GM21529 (cell line): Measurements from ENCODE around the gene DENND1A.
"Not testable (repeated sequence)": the region's sequence is repeated elsewhere in the genome, so short reads cannot be mapped to it uniquely, and the experiment has no call there.

Experiments
- ATAC-seq: cut with Tn5 transposase; IDR thresholded peaks from one replicate; pipeline ENCODE4 v1.9.1; 2021; ENCODE audit not compliant: unreplicated experiment

DENND1A gene

GRCh38 chr9:123406691-123407216 lies 523.2 kb downstream of the DENND1A start:
- ATAC-seq: no peak

DNA sequence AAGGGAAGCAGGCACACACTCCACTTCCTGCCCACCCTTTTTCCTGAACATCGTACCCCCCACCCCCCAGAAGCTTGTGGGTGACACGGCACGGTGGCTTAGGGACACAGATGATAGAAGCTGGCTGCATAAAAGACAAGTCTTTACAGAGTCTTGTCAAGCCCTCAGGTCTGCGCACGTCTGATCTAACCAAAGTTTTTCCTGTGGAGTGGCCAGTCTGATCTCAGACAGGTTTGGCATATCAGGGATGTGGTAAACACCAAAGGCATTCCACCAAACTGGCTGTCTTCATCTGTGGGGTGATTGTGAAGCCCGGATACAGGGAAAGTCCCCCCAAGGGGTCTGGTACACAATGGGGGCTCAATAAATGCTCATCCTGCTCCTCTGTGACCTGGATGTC lies 523.9 kb downstream of the DENND1A start:
- no peak for ATAC-seq

GRCh38 chr9:123402981-123403509 lies 526.9 kb downstream of the DENND1A start:
- no peak for ATAC-seq

DNA sequence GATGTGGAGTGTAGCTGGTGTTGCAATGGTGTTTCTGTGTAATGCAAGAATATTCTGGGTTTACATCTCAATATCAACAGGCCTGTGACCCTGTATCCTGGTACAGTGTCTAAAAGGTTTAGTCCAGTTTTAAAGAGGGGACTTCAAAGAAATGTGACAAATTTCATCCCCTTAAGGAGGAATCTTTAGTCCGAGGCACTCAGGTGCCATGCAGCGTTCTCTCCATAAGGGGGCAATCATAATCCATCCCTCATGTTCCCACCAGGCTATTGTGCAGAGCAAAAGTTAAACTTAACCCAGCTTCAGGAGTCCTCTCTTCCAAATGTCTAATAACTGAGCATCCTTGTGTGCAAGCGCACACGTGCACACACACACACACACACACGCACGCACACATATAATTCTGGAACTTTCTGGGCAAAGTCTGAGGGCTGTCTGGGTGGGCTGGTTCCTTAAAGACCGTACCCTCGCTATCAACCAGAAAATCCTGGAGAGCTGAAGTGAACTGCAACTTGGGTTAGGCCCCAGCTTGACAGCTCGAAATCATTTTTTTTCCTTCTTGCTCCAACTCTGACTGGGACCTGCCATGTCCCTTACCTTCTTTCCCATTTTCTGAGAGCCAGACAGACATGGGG lies 527.9 kb downstream of the DENND1A start:
- no peak for ATAC-seq

GRCh38 chr9:123400926-123401503 lies 528.9 kb downstream of the DENND1A start:
- ATAC-seq: no peak

- no peak for ATAC-seq
These were observed 530.0 kb downstream of the DENND1A start for GRCh38 chr9:123399803-123400378.

DNA sequence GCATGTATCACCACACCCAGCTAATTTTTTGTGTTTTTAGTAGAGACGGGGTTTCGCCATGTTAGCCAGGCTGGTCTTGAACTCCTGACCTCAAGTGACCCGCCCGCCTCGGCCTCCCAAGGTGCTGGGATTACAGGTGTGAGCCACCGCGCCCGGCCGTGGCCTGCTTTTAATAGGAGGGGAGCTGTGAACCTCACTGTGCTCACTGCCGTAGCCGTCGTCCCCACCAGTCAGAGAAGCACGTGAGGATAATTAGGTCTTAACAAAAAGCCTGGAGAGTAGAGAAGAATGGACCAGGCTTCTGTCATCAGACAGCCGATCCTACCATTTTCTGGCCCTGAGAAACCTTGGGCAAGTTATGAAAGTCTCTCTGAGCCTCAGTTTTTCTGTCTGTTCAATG lies 531.0 kb downstream of the DENND1A start:
- ATAC-seq: not testable (repeated sequence)

DNA sequence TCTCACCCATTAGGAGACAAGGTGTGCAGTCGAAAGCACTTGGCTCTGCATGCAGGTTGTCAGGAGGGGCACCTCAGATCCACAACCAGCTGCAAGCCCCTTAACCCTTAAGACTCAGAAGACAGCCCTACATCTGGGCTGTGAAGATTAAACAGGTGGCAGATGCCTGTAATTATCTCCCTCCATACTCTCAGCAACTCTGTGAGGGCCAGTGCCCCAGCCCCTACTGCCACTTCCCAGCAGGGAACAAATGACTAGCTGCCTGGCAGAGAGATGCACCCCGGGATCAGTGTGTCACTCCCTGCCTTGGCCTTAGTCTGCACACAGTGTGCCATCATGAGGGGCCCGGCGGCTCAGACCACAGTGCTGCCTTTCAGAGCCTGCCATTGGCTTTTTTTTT lies 532.0 kb downstream of the DENND1A start:
- no peak for ATAC-seq

DNA sequence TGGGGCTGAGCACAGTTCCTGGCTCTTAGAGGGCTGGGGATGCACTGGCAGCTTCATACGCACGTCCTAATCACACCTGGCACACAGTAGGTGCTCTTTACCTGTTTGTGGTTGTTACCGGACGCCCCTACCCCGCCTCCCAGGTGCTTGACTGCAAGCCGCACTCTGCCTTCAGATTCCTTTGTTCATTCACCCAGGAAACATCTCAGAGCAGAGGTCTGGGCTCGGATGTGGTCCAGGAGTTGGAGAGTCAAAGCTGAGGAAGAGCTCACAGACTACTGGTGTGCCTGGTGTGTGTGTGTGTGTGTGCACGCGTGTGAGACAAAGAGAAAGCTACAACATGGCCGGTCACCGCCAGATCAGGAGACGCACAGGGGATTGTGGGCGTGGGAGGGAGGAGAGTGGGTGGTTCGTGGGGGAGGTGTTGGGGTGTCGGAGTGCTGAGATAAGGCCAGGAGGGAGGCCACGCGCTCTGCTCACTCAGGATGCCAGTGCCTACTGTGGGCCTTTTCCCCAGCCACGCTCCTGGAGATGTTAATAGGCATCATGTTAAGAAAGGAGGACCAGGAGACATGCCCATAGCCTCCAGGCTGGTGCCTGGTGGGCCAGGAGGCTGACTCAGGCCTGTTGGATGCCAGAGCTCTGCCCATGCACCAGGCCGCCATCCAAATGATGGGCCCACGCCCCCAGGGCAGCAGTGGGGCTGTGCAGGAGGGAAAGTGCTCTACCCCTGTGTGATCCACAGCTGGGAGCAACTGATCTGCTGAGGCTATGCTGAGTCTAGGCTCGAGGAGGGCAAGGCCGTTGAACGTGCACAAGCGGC lies 534.0 kb downstream of the DENND1A start:
- no peak for ATAC-seq

- no peak for ATAC-seq
These were observed 534.6 kb downstream of the DENND1A start for GRCh38 chr9:123395276-123395688.

- ATAC-seq: no peak
These were observed 535.4 kb downstream of the DENND1A start for GRCh38 chr9:123394291-123395235.

GRCh38 chr9:123392802-123393201 lies 537.1 kb downstream of the DENND1A start:
- ATAC-seq: no peak

GRCh38 chr9:123391946-123392345 lies 538.0 kb downstream of the DENND1A start:
- no peak for ATAC-seq

DNA sequence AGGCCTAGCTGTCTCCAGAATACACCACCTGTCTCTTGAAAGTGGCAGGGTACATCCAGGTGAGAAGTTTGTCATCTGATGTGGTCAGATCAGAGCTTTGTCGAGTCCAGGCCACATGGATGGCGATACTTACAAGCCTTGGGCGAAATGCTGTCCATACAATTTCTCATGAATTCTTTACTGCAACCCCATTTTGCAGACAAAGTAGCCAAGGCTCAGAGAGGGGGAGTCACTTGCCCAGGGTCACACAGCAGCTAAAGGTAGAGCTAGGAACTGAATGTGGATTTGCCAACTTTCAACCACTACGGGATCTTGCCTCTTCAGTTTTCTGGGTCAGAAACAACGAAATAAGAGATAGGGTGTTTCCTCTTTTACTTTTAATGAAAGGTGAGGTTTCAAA lies 538.7 kb downstream of the DENND1A start:
- no peak for ATAC-seq

DNA sequence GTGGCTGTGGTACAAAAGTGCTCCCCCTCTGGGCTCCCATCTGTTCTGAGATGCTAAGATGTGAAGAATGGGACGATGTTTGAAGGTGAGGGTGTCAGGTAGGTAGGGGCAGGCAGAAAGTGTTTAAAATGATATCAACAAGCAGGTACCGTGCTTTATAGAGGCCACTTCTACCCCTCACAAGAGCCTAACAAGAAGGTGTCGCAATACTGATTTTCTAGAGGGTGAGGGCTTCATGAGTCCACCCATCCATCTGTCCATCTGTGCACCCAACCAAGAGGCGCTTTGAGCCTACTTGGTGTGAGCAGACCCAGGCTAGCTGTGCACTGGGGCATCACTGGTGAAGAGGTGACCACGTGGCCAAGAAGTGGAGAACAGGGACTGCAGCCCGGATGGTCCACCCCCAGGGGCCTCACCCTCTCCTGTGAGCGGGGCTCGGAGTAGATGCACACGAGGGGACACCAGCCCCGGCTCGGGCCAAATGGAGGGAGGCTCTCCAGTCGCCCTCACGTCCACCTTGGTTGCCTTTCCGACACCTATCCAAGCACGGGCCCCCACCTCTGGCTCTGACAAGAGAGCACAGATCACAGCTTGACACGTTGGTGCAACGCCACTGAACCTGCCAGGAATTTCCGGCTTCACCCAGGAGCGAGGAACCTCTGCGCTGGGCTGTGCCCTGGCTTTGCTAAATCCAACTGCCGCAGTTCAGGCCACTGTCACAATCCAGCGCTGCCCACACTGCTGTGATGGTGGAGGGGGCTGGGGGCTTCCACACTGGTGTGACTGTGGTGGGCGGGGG lies 539.4 kb downstream of the DENND1A start:
- ATAC-seq: no peak

DNA sequence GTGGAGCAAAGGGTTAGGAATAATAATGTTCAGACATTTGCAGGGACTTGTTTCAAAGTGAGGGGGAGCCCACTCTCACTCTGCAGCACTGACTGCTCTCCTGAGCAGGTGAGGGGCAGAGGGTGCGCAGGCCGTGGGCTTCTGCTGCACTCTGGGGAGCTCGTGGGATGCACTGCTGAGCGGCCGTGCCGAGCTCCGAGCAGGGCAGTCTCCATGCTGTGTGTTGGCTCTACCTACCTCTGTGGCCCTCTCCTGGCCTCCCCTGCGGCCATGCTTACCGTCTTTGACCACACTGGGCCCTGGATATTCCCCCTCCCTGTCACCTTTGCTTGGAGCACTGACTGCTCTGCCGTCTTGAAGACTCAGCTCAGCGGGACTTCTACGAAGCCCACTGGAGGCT lies 540.2 kb downstream of the DENND1A start:
- no peak for ATAC-seq

- ATAC-seq: no peak
These were observed 540.9 kb downstream of the DENND1A start for GRCh38 chr9:123389070-123389469.

GRCh38 chr9:123387686-123388085 lies 542.2 kb downstream of the DENND1A start:
- ATAC-seq: no peak

- no peak for ATAC-seq
These were observed 546.3 kb downstream of the DENND1A start for GRCh38 chr9:123383512-123384170.
